Thoracic aorta (tissue), 2 donors: Measurements from ENCODE around the gene DGKB. TPM values are rescaled to one million over a fixed set of nuclear protein-coding genes. Genes with fewer than 3 reads are reported as not detected.

Experiments used
- ATAC-seq: fragments of 150-250 bp; one replicate; pipeline ENCODE4 v1.8.0; 2017; ENCODE audit warnings: low read depth; ENCODE audit not compliant: insufficient number of reproducible peaks, low FRiP score
- DNase-seq: peaks from one replicate; pipeline ENCODE4 v3.0.0-alpha.2; 2020; ENCODE audit warnings: low spot score
- H3K27ac ChIP-seq, 2 donors: fragments of 200-600 bp; sonication (generic); 1 replicate in 1 of 2; 2 replicates in 1 of 2; pipeline ENCODE4 v1.5.1; 2016; ENCODE audit warnings: mild to moderate bottlenecking in 2 of 2, moderate library complexity in 2 of 2
- H3K27me3 ChIP-seq: fragments of 200-600 bp; sonication (generic); replicated peaks from 2 replicates; pipeline ENCODE4 v1.6.0; 2016; ENCODE audit warnings: mild to moderate bottlenecking; ENCODE audit not compliant: insufficient read depth
- H3K36me3 ChIP-seq: fragments of 200-600 bp; sonication (generic); one replicate; pipeline ENCODE4 v1.5.1; 2016
- H3K4me1 ChIP-seq, 2 donors: fragments of 200-600 bp; sonication (generic); 1 replicate in 1 of 2; 2 replicates in 1 of 2; pipeline versions ENCODE4 v1.5.1 to v1.6.0; 2016; ENCODE audit warnings: low read depth in 2 of 2, mild to moderate bottlenecking in 1 of 2; ENCODE audit not compliant: control insufficient read depth in 1 of 2
- H3K4me3 ChIP-seq: fragments of 200-600 bp; sonication (generic); 2 replicates; pipeline ENCODE4 v1.5.1; 2016; ENCODE audit warnings: mild to moderate bottlenecking
- H3K9me3 ChIP-seq: fragments of 200-600 bp; sonication (generic); 2 replicates; pipeline ENCODE4 v1.5.1; 2016
- total RNA-seq, 2 donors: library from RNA; depleted of rRNA; stranded (reverse); fragments of >200 nt; gene quantifications; one replicate each; pipeline versions ENCODE4 v1.1.0 to v1.2.3, GENCODE V29; 2016
- TF ChIP-seq, protein P1 (sequence below): fragments of 200-600 bp; sonication (generic); IDR thresholded peaks from one replicate; pipeline ENCODE4 v1.5.1; 2019; ENCODE audit warnings: antibody characterized with exemption

The DGKB gene
- total RNA-seq, 2 donors from 2014 or later = 0.56 TPM; not detected in 1

DNA sequence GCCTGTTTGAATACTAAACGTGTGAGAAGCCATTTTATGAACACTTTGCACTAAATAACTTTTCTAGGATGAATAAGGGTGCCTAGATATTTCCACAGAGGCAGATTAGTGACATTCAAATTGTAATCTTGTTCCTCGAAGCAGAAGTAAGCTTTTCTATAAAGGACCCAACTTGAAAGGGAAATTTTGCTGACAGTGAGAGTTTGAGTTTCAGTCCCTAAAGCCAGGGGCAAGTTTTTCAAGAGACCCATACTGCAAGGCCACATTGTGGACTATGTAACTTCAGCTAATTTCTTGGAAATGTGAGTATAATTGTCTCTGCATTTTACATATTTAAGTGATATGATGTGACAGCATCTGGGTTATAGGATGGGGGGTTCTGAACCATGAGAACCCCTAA, 525.8 kb downstream of the DGKB start:
- DNase-seq (no peak), ATAC-seq (no peak)
- H3K4me1 ChIP-seq = no peaks in the 10 kb centered on the region
- H3K4me3 ChIP-seq = no peak overlapping the region
- no peaks in the 10 kb centered on the region for H3K36me3 ChIP-seq
- H3K27me3 ChIP-seq = no peaks in the 10 kb centered on the region
- no peaks in the 10 kb centered on the region for H3K9me3 ChIP-seq
- TF ChIP-seq, protein P1, sequence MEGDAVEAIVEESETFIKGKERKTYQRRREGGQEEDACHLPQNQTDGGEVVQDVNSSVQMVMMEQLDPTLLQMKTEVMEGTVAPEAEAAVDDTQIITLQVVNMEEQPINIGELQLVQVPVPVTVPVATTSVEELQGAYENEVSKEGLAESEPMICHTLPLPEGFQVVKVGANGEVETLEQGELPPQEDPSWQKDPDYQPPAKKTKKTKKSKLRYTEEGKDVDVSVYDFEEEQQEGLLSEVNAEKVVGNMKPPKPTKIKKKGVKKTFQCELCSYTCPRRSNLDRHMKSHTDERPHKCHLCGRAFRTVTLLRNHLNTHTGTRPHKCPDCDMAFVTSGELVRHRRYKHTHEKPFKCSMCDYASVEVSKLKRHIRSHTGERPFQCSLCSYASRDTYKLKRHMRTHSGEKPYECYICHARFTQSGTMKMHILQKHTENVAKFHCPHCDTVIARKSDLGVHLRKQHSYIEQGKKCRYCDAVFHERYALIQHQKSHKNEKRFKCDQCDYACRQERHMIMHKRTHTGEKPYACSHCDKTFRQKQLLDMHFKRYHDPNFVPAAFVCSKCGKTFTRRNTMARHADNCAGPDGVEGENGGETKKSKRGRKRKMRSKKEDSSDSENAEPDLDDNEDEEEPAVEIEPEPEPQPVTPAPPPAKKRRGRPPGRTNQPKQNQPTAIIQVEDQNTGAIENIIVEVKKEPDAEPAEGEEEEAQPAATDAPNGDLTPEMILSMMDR = no peak
- H3K27ac ChIP-seq = no peak overlapping the region

DNA sequence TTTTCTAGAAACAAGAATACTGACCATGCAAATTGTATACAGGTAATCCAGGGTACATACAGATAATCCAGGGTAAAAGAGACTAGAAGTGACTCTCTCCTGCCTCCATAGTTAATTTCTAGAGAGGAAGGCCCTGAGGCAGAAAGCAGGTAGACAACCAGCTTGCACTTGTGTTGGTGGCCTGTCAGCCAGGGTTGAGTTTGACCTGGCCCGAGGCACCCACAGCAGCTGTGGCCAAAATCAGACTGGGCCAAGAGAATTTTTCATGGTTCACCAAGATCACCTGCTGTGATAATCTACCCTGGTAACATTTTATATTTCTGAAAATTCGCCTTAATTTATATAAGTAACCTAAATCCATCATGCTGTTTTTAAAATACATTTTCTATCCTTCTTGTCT, 526.6 kb downstream of the DGKB start:
- TF ChIP-seq, protein P1 = no peak
- DNase-seq = no peak
- no peaks in the 10 kb centered on the region for H3K9me3 ChIP-seq
- H3K4me1 ChIP-seq = no peaks in the 10 kb centered on the region
- no peaks in the 10 kb centered on the region for H3K36me3 ChIP-seq
- no peak for ATAC-seq
- H3K27me3 ChIP-seq = no peaks in the 10 kb centered on the region
- H3K4me3 ChIP-seq = no peak overlapping the region
- no peak overlapping the region for H3K27ac ChIP-seq

DNA sequence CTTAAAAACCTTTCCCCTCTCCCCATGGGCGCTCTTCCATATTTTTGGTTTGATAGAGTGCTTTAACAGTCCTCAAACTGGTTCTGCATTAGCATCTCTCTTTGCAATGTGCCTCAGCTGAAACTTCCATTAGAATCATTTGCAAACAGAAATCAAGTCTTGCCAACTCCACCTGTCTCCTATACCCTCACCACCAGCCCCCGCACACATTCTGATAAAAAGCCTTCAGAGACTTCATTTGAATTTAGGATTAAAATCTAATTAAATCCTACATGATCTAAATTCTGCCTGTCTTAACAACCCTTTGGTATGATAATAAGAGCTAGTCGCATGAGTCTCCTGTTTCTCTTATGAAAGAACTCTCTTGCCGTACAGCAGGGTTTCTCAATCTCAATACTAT, 528.2 kb downstream of the DGKB start:
- H3K9me3 ChIP-seq = no peaks in the 10 kb centered on the region
- DNase-seq = no peak
- no peaks in the 10 kb centered on the region for H3K4me1 ChIP-seq
- no peaks in the 10 kb centered on the region for H3K27me3 ChIP-seq
- H3K4me3 ChIP-seq = no peak overlapping the region
- no peak for ATAC-seq
- H3K27ac ChIP-seq = no peak overlapping the region
- TF ChIP-seq, protein P1 = no peak
- H3K36me3 ChIP-seq = no peaks in the 10 kb centered on the region

DNA sequence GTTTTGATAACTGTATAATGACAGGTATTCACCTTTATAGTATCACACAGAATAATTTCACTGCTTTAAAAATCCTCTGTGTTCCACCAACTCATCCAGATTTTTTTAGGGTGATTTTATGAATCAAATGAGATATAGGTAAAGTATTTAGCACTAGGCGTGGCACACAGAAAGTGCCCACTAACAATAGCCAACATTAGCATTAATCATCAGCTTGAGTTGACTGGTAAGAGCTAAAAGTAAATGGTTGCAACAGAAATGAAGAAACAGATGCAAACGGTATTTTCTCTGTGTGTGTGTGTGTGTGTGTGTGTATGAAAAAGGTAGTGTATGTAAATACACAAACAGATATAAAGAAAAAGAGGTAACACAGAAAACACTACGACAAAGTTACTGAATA, 534.3 kb downstream of the DGKB start:
- Histone ChIP-seq H3K4me3 (no peak overlapping the region), H3K27me3 (no peaks in the 10 kb centered on the region), H3K9me3 (no peaks in the 10 kb centered on the region), H3K27ac (no peak overlapping the region), H3K4me1 (no peaks in the 10 kb centered on the region), H3K36me3 (no peaks in the 10 kb centered on the region)
- ATAC-seq (no peak), DNase-seq (no peak)
- TF ChIP-seq, protein P1 = no peak

DNA sequence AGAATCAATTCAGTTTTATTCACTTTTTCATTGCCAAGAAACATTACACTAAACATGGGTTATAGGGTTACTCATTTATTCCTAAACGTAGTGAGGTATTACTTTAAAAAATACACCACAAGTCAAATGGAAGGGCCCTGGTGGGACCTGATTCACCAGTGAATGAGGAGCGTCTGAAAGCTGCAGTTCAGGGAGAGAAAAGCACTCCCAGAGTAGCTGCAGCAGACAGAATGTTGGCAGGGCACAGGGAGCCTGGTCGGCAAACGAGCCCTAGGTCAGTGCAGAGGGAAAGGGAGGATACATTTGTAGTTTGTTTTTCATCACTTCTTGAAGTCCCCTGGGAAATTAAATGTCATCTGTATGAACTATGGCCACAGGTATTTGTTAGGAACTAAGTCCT, 551.4 kb downstream of the DGKB start:
- H3K4me1 ChIP-seq = no peaks in the 10 kb centered on the region
- H3K27me3 ChIP-seq = no peaks in the 10 kb centered on the region
- no peak for DNase-seq
- no peak overlapping the region for H3K27ac ChIP-seq
- H3K9me3 ChIP-seq = no peaks in the 10 kb centered on the region
- no peak for ATAC-seq
- TF ChIP-seq, protein P1 = no peak
- H3K4me3 ChIP-seq = no peak overlapping the region
- H3K36me3 ChIP-seq = no peaks in the 10 kb centered on the region
